GM12878 (cell line): ENCODE results near the gene CTIF.

Experiments used
- CHD1 ChIP-seq: IDR thresholded peaks from 2 replicates; pipeline ENCODE4 v1.6.1; 2012; ENCODE audit warnings: low read depth, low read length, improper control_type of control experiment
- CTCF ChIP-seq, 3 experiments: IDR thresholded peaks in 2 of 3; conservative IDR thresholded peaks in 1 of 3; 2 replicates each; pipeline ENCODE4 v1.5.1; 2011; ENCODE audit warnings: low read depth in 3 of 3, low read length in 3 of 3, mild to moderate bottlenecking in 3 of 3, control low read depth in 2 of 3, moderate library complexity in 2 of 3, inconsistent platforms in 1 of 3, mixed read lengths in 1 of 3; ENCODE audit not compliant: control insufficient read depth in 2 of 3, insufficient read depth in 1 of 3; ENCODE audit errors: extremely low read depth in 1 of 3
- ELK1 ChIP-seq: IDR thresholded peaks from 2 replicates; pipeline ENCODE4 v1.6.1; 2012; ENCODE audit warnings: low read depth, low read length, improper control_type of control experiment
- PAX8 ChIP-seq: fragments of 450-650 bp; IDR thresholded peaks from 2 replicates; pipeline ENCODE4 v1.6.1; 2017; ENCODE audit warnings: mild to moderate bottlenecking, moderate library complexity

- TF ChIP-seq CHD1 (no peak), CTCF (IDR thresholded peaks at IDR 0.05 in 2 of 3, conservative IDR thresholded peaks at IDR 0.05 in 1 of 3; ENCODE audit: control insufficient read depth in 2 of 3, extremely low read depth in 1 of 3, insufficient read depth in 1 of 3, low read depth in 3 of 3, low read length in 3 of 3) (no peak), ELK1 (no peak), PAX8 (no peak)
Measured at GRCh38 chr18:48828691-48829442, 290.0 kb downstream of the CTIF start.
